SK-N-SH (cell line): ENCODE data around the gene LRRC32. TPM values are rescaled to one million over a fixed set of nuclear protein-coding genes. Genes with fewer than 3 reads are reported as not detected.

Experiments used
- CTCF ChIA-PET: fragments of 300-600, 350-600 bp; formaldehyde crosslinking; extraction: SDS; loops from one replicate; lab custom pipeline; 2021; lab: Yijun Ruan, JAX
- POLR2A ChIA-PET: fragments of 350-600 bp; sonication (Branson Sonifier 250); formaldehyde crosslinking; extraction: SDS; loops from one replicate; lab custom pipeline; 2020; ENCODE audit warnings: antibody characterized with exemption, inconsistent platforms; lab: Yijun Ruan, JAX
- DNase-seq: peaks from one replicate; pipeline ENCODE4 v3.0.0; 2012
- H2AFZ ChIP-seq: fragments of 200-600 bp; sonication (generic); 2 replicates; pipeline ENCODE4 v1.8.1; 2016; ENCODE audit warnings: antibody characterized with exemption, mild to moderate bottlenecking, low read depth
- H3F3A ChIP-seq: fragments of 200-600 bp; sonication (generic); replicated peaks from 2 replicates; pipeline ENCODE3; 2016; ENCODE audit warnings: antibody characterized with exemption, mild to moderate bottlenecking; ENCODE audit not compliant: insufficient read depth
- H3K27ac ChIP-seq, 2 experiments: fragments of 200-500 bp in 1 of 2; fragments of 200-600 bp in 1 of 2; sonication (Bioruptor generic) in 1 of 2; sonication (generic), shearing (Covaris generic) in 1 of 2; 2 replicates each; pipeline versions ENCODE4 v1.5.1 to v1.6.1; 2014 to 2016; ENCODE audit warnings: low read depth in 2 of 2, inconsistent platforms in 1 of 2, low read length in 1 of 2, mild to moderate bottlenecking in 1 of 2, mixed read lengths in 1 of 2
- H3K27me3 ChIP-seq: fragments of 200-600 bp; sonication (generic), shearing (Covaris generic); 2 replicates; pipeline ENCODE4 v1.6.1; 2016; ENCODE audit warnings: mixed run types; ENCODE audit not compliant: insufficient read depth
- H3K36me3 ChIP-seq, 2 experiments: fragments of 200-500 bp in 1 of 2; fragments of 200-600 bp in 1 of 2; sonication (Bioruptor generic) in 1 of 2; sonication (generic) in 1 of 2; replicated peaks in 1 of 2; 2 replicates each; pipeline versions ENCODE3 to v1.5.1; 2014 to 2016; ENCODE audit warnings: low read length in 1 of 2, mild to moderate bottlenecking in 1 of 2; ENCODE audit not compliant: insufficient read depth in 2 of 2, control insufficient read depth in 1 of 2
- H3K4me1 ChIP-seq, 2 experiments: fragments of 200-500 bp in 1 of 2; fragments of 200-600 bp in 1 of 2; sonication (Bioruptor generic) in 1 of 2; sonication (generic), shearing (Covaris generic) in 1 of 2; 2 replicates each; pipeline versions ENCODE4 v1.5.1 to v1.6.1; 2014 to 2016; ENCODE audit warnings: low read depth in 1 of 2, low read length in 1 of 2, mixed run types in 1 of 2; ENCODE audit not compliant: insufficient read depth in 2 of 2, control insufficient read depth in 1 of 2
- H3K4me2 ChIP-seq: fragments of 200-600 bp; sonication (generic), shearing (Covaris generic); 2 replicates; pipeline ENCODE4 v1.6.1; 2017; ENCODE audit warnings: mixed run types
- H3K4me3 ChIP-seq, 2 experiments: fragments of 200-500 bp in 1 of 2; fragments of 200-600 bp in 1 of 2; sonication (Bioruptor generic) in 1 of 2; sonication (generic), shearing (Covaris generic) in 1 of 2; 2 replicates each; pipeline versions ENCODE4 v1.5.1 to v1.8.1; 2014 to 2016; ENCODE audit warnings: low read depth in 2 of 2, inconsistent platforms in 1 of 2, low read length in 1 of 2, mild to moderate bottlenecking in 1 of 2, mixed read lengths in 1 of 2, moderate library complexity in 1 of 2
- H3K79me2 ChIP-seq: fragments of 200-600 bp; sonication (generic); 2 replicates; pipeline ENCODE4 v1.8.1; 2017; ENCODE audit warnings: mild to moderate bottlenecking; ENCODE audit not compliant: insufficient read depth
- H3K9ac ChIP-seq: fragments of 200-600 bp; sonication (generic); 2 replicates; pipeline ENCODE4 v1.6.1; 2017; ENCODE audit warnings: mixed run types
- H3K9me2 ChIP-seq: fragments of 200-600 bp; sonication (generic); 2 replicates; pipeline ENCODE4 v1.6.1; 2017; ENCODE audit warnings: mixed run types
- H3K9me3 ChIP-seq: fragments of 200-600 bp; sonication (generic); 2 replicates; pipeline ENCODE4 v1.6.1; 2017; ENCODE audit warnings: mixed run types, mild to moderate bottlenecking, moderate library complexity
- H4K20me1 ChIP-seq: fragments of 200-600 bp; sonication (generic); 2 replicates; pipeline ENCODE4 v1.6.1; 2017; ENCODE audit warnings: mild to moderate bottlenecking, mixed run types; ENCODE audit not compliant: insufficient read depth
- CHD2 ChIP-seq: fragments of 150-350 bp; IDR thresholded peaks from 2 replicates; pipeline ENCODE4 v1.6.1; 2018; ENCODE audit warnings: low read length; ENCODE audit not compliant: partially characterized antibody
- ELF1 ChIP-seq: IDR thresholded peaks from 2 replicates; pipeline ENCODE4 v1.4.0; 2012
- EZH2phosphoT487 ChIP-seq: fragments of 200-600 bp; sonication (generic); IDR thresholded peaks from 2 replicates; pipeline ENCODE4 v1.6.1; 2017; ENCODE audit warnings: low read depth, mixed run types, mild to moderate bottlenecking, antibody characterized with exemption, moderate library complexity, borderline replicate concordance
- FOXM1 ChIP-seq: IDR thresholded peaks from 2 replicates; pipeline ENCODE4 v1.4.0; 2012; ENCODE audit warnings: low read depth, mild to moderate bottlenecking
- GATA2 ChIP-seq: sonication (generic); formaldehyde crosslinking; IDR thresholded peaks from 2 replicates; pipeline ENCODE4 v1.5.0; 2020; ENCODE audit warnings: mild to moderate bottlenecking, missing genetic modification reagents
- JUND ChIP-seq: IDR thresholded peaks from 2 replicates; pipeline ENCODE4 v1.4.0; 2012
- MAX ChIP-seq: IDR thresholded peaks from 2 replicates; pipeline ENCODE4 v1.4.0; 2012; ENCODE audit warnings: low read depth
- RCOR1 ChIP-seq: fragments of 150-350 bp; IDR thresholded peaks from 2 replicates; pipeline ENCODE4 v1.6.1; 2017; ENCODE audit warnings: antibody characterized with exemption, low read length
- REST ChIP-seq: IDR thresholded peaks from 2 replicates; pipeline ENCODE4 v1.6.1; 2012; ENCODE audit warnings: mild to moderate bottlenecking, low read depth, low read length, moderate library complexity
- RFX5 ChIP-seq: IDR thresholded peaks from 2 replicates; pipeline ENCODE4 v1.6.1; 2012; ENCODE audit warnings: mild to moderate bottlenecking, improper control_type of control experiment, low read length
- SIN3A ChIP-seq: IDR thresholded peaks from 2 replicates; pipeline ENCODE4 v1.6.1; 2012; ENCODE audit warnings: low read depth, mild to moderate bottlenecking, low read length, moderate library complexity, borderline replicate concordance
- TCF12 ChIP-seq: IDR thresholded peaks from 2 replicates; pipeline ENCODE4 v1.4.0; 2012
- TEAD4 ChIP-seq: IDR thresholded peaks from 2 replicates; pipeline ENCODE4 v1.4.0; 2012; ENCODE audit warnings: mild to moderate bottlenecking, borderline replicate concordance; ENCODE audit not compliant: insufficient read depth
- ZBTB33 ChIP-seq: IDR thresholded peaks from 2 replicates; pipeline ENCODE4 v1.4.0; 2012; ENCODE audit warnings: low read depth, borderline replicate concordance
- whole genome bisulfite sequencing: methylation state at CpG from one replicate; pipeline ENCODE4 v1.1.6; 2017; ENCODE audit warnings: low lambda C conversion rate; 5-methylcytosine and 5-hydroxymethylcytosine counted together
- polyA plus RNA-seq, 3 experiments: library from polyadenylated mRNA; depleted of rRNA; stranded (reverse); fragments of >200 nt; gene quantifications; 2 replicates each; pipeline ENCODE4 v1.2.3, GENCODE V29; 2012
- TF ChIP-seq, protein P1 (sequence below): IDR thresholded peaks from 2 replicates; pipeline ENCODE4; 2012

The LRRC32 gene
- polyA plus RNA-seq, 1 of the 3 experiments (the other 2 are of a cell fraction), result 0.43 TPM

GRCh38 chr11:76714493-76714892, 43.9 kb upstream of the LRRC32 start:
- TF ChIP-seq CHD2 (no peak), FOXM1 (no peak), REST (no peak), RFX5 (no peak), ELF1 (no peak), MAX (no peak), GATA2 (CRISPR knock-in tag) (no peak), EZH2phosphoT487 (no peak), SIN3A (no peak), TCF12 (no peak), ZBTB33 (no peak), RCOR1 (no peak), TEAD4 (no peak), JUND (no peak)
- TF ChIP-seq, protein P1, sequence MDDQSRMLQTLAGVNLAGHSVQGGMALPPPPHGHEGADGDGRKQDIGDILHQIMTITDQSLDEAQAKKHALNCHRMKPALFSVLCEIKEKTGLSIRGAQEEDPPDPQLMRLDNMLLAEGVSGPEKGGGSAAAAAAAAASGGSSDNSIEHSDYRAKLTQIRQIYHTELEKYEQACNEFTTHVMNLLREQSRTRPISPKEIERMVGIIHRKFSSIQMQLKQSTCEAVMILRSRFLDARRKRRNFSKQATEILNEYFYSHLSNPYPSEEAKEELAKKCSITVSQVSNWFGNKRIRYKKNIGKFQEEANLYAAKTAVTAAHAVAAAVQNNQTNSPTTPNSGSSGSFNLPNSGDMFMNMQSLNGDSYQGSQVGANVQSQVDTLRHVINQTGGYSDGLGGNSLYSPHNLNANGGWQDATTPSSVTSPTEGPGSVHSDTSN, result no peak
- Histone ChIP-seq H3F3A (no peaks in the 10 kb centered on the region), H3K4me2 (no peak overlapping the region), H3K9ac (no peak overlapping the region), H3K27me3 (no peaks in the 10 kb centered on the region), H4K20me1 (no peaks in the 10 kb centered on the region), H3K4me3 (no peak overlapping the region), H3K9me2 (no peaks in the 10 kb centered on the region), H3K27ac (no peak overlapping the region), H3K4me1 (no peaks in the 10 kb centered on the region; a peak in 1 of 4 replicates), H3K9me3 (no peaks in the 10 kb centered on the region), H3K36me3 (no peaks in the 10 kb centered on the region), H3K79me2 (no peaks in the 10 kb centered on the region), H2AFZ (no peak overlapping the region)
- ChIA-PET CTCF (interaction anchor here (1.3 kb wide), 1 partner anchor 84 kb away, joined by 6 read pairs; no protein-coding TSS in a partner anchor), POLR2A (no interaction called here)
- WGBS, result 74% methylated on average over 2 of the region's 3 CpGs
- no peak for DNase-seq
